Measurements from ENCODE around the gene EEF1A2. TPM values are rescaled to one million over a fixed set of nuclear protein-coding genes. Genes with fewer than 3 reads are reported as not detected.
"Not testable (repeated sequence)": the region's sequence is repeated elsewhere in the genome, so short reads cannot be mapped to it uniquely, and the experiment has no call there.

The EEF1A2 gene
- total RNA-seq, 4 donors from 2014 or later = 1.7 to 17.8 (median 7.4) TPM

DNA sequence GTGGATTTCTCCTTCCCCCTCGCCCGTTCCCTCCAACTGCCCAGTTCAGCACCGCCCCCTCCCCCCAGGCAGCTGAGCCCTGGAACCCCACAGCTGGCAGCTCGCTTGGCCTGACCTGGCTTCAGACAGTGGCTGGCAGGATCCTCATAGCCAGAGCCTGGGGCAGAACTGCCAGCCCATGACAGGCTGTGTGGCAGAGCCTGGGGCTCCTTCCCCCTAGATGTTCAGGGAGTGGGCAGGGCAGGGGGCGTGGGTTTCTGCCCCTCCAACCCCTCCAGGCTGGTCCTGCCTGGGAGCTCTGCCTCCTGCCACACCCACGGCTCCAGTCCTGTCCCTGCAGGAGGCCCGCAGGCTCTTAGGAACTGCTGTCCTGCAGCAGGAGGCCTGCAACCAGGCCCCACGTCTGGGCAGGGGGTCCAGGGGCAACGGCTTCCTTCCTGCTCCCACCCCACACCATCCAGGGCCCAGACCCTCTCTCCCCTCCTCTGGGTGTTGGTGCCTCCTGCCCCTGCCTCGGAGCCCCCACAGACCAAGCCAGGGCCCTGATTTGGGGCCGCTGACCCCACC is 16.8 kb downstream of the EEF1A2 start:
- Histone ChIP-seq H3K27me3 (peaks cover 0 to 100% (median 13%) of the 10 kb centered on the region in 4 donors), H3K4me1 (peaks cover 0 to 6% (median 0%) of the 10 kb centered on the region in 4 donors), H3K9me3 (peaks cover 0 to 9% (median 4%) of the 10 kb centered on the region in 4 donors), H3K4me3 (no peak overlapping the region), H3K36me3 (no peaks in the 10 kb centered on the region), H3K27ac (replicated peaks in 1 of 4) (no peak overlapping the region)
- DNase-seq (ENCODE audit: extremely low spot score) = no peak
- intact Hi-C loops (cut with DNase I) = no loop called here
- WGBS = 52% methylated on average over 9 of the region's 11 CpGs
- TF ChIP-seq, protein P1, sequence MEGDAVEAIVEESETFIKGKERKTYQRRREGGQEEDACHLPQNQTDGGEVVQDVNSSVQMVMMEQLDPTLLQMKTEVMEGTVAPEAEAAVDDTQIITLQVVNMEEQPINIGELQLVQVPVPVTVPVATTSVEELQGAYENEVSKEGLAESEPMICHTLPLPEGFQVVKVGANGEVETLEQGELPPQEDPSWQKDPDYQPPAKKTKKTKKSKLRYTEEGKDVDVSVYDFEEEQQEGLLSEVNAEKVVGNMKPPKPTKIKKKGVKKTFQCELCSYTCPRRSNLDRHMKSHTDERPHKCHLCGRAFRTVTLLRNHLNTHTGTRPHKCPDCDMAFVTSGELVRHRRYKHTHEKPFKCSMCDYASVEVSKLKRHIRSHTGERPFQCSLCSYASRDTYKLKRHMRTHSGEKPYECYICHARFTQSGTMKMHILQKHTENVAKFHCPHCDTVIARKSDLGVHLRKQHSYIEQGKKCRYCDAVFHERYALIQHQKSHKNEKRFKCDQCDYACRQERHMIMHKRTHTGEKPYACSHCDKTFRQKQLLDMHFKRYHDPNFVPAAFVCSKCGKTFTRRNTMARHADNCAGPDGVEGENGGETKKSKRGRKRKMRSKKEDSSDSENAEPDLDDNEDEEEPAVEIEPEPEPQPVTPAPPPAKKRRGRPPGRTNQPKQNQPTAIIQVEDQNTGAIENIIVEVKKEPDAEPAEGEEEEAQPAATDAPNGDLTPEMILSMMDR (IDR thresholded peaks at IDR 0.05) = no peak
- TF ChIP-seq POLR2AphosphoS5 (IDR thresholded peaks at IDR 0.05) (no peak), EP300 (IDR thresholded peaks at IDR 0.05) (no peak), POLR2A (IDR thresholded peaks at IDR 0.05; ENCODE audit: low read depth) (no peak)

GRCh38 chr20:63481503-63481902 is 17.4 kb downstream of the EEF1A2 start:
- 53% methylated on average over 9 of the region's 12 CpGs for WGBS
- Histone ChIP-seq H3K4me3 (no peak overlapping the region), H3K4me1 (peaks cover 0 to 6% (median 0%) of the 10 kb centered on the region in 4 donors), H3K9me3 (peaks cover 0 to 8% (median 4%) of the 10 kb centered on the region in 4 donors), H3K36me3 (no peaks in the 10 kb centered on the region), H3K27ac (replicated peaks in 1 of 4) (no peak overlapping the region), H3K27me3 (peaks cover 0 to 100% (median 13%) of the 10 kb centered on the region in 4 donors)
- TF ChIP-seq, protein P1 (IDR thresholded peaks at IDR 0.05) = no peak
- TF ChIP-seq POLR2A (IDR thresholded peaks at IDR 0.05; ENCODE audit: low read depth) = no peak
- TF ChIP-seq EP300 (IDR thresholded peaks at IDR 0.05) = no peak
- TF ChIP-seq POLR2AphosphoS5 (IDR thresholded peaks at IDR 0.05) = no peak
- no peak for DNase-seq (ENCODE audit: extremely low spot score)
- intact Hi-C loops (cut with DNase I) = no loop called here

DNA sequence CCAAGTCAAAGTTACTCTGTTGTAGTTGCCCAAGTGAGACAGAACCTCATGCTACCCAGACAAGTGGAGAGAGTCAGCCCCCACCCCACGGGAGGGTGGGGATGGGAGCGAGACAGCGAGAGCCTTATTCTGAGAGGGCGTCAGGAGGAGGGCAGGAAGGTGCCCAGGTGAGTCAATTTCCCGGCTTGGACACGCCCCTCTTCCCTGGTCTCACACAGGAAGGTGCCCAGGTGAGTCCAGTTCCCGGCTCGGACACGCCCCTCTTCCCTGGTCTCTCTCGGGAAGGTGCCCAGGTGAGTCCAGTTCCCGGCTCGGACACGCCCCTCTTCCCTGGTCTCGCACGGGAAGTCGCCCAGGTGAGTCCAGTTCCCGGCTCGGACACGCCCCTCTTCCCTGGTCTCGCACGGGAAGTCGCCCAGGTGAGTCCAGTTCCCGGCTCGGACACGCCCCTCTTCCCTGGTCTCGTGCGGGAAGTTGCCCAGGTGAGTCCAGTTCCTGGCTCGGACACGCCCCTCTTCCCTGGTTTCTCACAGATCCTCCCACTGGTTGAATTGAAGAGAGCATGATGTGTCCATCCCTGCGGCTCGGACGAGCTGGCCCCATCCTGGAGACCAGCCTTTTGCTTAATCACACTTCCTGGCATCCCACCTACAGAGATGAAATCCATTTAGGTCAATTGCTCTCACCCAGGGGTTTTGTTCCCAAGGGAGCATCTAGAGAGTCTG is 19.0 kb downstream of the EEF1A2 start:
- H3K9me3 ChIP-seq; H3K4me3 ChIP-seq; H3K27ac ChIP-seq (replicated peaks in 1 of 4); H3K4me1 ChIP-seq; intact Hi-C loops (cut with DNase I); DNase-seq (ENCODE audit: extremely low spot score); H3K36me3 ChIP-seq: not testable (repeated sequence)
- H3K27me3 ChIP-seq = peaks cover 0 to 100% (median 20%) of the 10 kb centered on the region in 4 donors
- whole genome bisulfite sequencing = 67% methylated on average over 31 of the region's 32 CpGs

DNA sequence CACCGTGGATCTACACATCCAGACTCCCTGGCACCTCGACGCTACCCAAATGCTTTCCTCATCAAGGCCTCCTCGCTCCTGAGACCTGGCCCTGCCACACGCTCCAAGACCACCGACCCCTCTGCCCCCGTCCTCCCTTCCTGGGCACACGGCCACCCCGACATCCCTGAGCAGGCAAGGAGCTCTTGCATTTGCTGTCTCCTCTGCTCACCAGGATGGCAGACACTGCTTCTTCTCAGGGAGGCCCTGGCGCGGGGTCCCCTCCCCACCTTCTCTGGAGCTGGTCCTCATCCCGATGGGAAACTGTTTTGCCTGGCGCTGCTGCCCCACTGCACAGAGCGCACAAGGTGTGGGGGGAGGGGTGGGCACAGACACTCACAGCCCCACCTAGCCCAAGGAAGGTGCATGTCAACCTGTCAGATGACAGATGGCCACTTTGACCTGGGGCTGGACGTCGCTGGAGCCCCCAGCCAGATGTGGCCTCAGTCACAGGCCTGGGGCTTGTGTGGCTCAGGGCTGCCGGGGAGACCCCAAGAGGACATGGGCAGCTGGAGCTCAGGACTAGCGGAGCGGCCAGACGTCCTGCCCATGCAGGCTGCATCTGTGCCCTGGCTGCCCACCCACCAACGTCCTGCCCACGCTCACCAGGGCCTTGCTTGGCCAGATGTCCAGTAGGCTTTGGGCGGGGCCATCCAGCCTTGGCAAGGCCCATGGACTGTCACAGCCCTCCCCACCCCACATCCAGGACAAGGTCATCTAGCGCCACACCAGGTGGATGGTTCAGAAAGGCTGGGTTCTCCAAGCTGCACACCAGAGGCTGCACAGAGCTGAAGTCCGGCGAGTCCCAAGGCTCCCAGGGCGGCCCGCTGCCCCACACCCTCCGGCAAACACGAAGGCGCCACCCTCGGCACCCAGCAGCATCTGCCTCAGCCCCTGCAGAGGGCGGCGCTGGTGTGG is 20.3 kb downstream of the EEF1A2 start:
- Histone ChIP-seq H3K27me3 (peaks cover 0 to 100% (median 29%) of the 10 kb centered on the region in 4 donors), H3K36me3 (no peaks in the 10 kb centered on the region), H3K4me1 (peaks cover 0 to 6% (median 0%) of the 10 kb centered on the region in 4 donors), H3K4me3 (no peak overlapping the region), H3K9me3 (no peaks in the 10 kb centered on the region), H3K27ac (replicated peaks in 1 of 4) (no peak overlapping the region)
- intact Hi-C loops (cut with DNase I) = no loop called here
- 79% methylated on average over 19 of the region's 34 CpGs for WGBS
- TF ChIP-seq, protein P1 (IDR thresholded peaks at IDR 0.05) = no peak
- TF ChIP-seq POLR2AphosphoS5 (IDR thresholded peaks at IDR 0.05) (no peak), POLR2A (IDR thresholded peaks at IDR 0.05; ENCODE audit: low read depth) (no peak), EP300 (IDR thresholded peaks at IDR 0.05) (no peak)
- no peak for DNase-seq (ENCODE audit: extremely low spot score)

DNA sequence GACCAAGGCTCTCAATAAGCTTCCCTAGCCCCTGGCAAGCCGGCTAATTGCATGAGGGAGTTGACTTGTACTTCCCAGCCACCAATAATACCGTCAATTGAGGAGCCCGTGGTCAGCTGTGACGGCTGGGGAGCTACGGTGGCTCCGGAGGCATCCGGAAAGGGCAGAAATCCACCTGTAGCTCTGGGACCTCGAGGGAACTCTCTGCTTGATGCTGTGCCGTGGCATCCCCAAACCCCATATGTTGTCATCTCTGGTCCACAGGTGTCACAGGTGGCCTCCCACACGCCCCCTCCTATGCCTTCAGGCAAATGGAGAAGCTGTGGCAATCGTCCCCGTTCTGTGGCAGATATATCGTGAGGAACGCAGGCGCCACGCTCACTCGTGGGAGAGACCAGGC is 20.9 kb downstream of the EEF1A2 start:
- peaks cover 5 to 100% (median 35%) of the 10 kb centered on the region in 4 donors for H3K27me3 ChIP-seq
- WGBS = 63% methylated on average over 17 of the region's 17 CpGs
- no peak for TF ChIP-seq POLR2AphosphoS5 (IDR thresholded peaks at IDR 0.05)
- no peak for TF ChIP-seq EP300 (IDR thresholded peaks at IDR 0.05)
- TF ChIP-seq POLR2A (IDR thresholded peaks at IDR 0.05; ENCODE audit: low read depth) = no peak
- TF ChIP-seq, protein P1 (IDR thresholded peaks at IDR 0.05) = no peak
- no peaks in the 10 kb centered on the region for H3K4me1 ChIP-seq
- no peak for DNase-seq (ENCODE audit: extremely low spot score)
- H3K36me3 ChIP-seq = no peaks in the 10 kb centered on the region
- no peak overlapping the region for H3K27ac ChIP-seq (replicated peaks in 1 of 4)
- H3K4me3 ChIP-seq = no peak overlapping the region
- no peaks in the 10 kb centered on the region for H3K9me3 ChIP-seq
- intact Hi-C loops (cut with DNase I) = no loop called here
